Type B pancreatic cell (in vitro differentiated cells): Measurements from ENCODE around the gene NEK6. TPM values are rescaled to one million over a fixed set of nuclear protein-coding genes. Genes with fewer than 3 reads are reported as not detected.

Source experiments
- DNase-seq: peaks from one replicate; pipeline ENCODE4 v3.0.0; 2021; ENCODE audit warnings: mixed read lengths; ENCODE audit not compliant: unreplicated experiment; ENCODE audit errors: extremely low spot score
- H3K27ac Mint-ChIP-seq: 2 replicates; pipeline ENCODE4 v1.8.0; 2021; ENCODE audit warnings: mild to moderate bottlenecking, mixed read lengths
- H3K27me3 Mint-ChIP-seq: 2 replicates; pipeline ENCODE4 v1.8.0; 2021; ENCODE audit warnings: mixed read lengths
- H3K36me3 Mint-ChIP-seq: 2 replicates; pipeline ENCODE4 v1.8.0; 2021; ENCODE audit warnings: mixed read lengths
- H3K4me1 Mint-ChIP-seq: one replicate; pipeline ENCODE4 v1.8.0; 2021; ENCODE audit warnings: mixed read lengths; ENCODE audit not compliant: unreplicated experiment
- H3K4me3 Mint-ChIP-seq: 2 replicates; pipeline ENCODE4 v1.8.0; 2021; ENCODE audit warnings: mild to moderate bottlenecking, mixed read lengths
- H3K9me3 Mint-ChIP-seq: 2 replicates; pipeline ENCODE4 v1.8.0; 2021; ENCODE audit warnings: mixed read lengths
- CTCF ChIP-seq: fragments of 200-600 bp; sonication (generic); conservative IDR thresholded peaks from 2 replicates; pipeline ENCODE4 v1.5.0; 2021; ENCODE audit warnings: antibody characterized with exemption, mild to moderate bottlenecking
- total RNA-seq: library from RNA; stranded (reverse); gene quantifications from 2 replicates; pipeline ENCODE4 v1.2.1, GENCODE V29; 2021; ENCODE audit warnings: low replicate concordance

The NEK6 gene
- total RNA-seq, 1 donor from 2014 or later, result 19.3 TPM

GRCh38 chr9:124308606-124309491 is 51.1 kb downstream of the NEK6 start:
- DNase-seq, result no peak
- no peak overlapping the region for H3K27ac Mint-ChIP-seq
- H3K36me3 Mint-ChIP-seq, result peaks cover 4% of the 10 kb centered on the region
- no peaks in the 10 kb centered on the region for H3K9me3 Mint-ChIP-seq
- H3K27me3 Mint-ChIP-seq, result peaks cover 3% of the 10 kb centered on the region
- peaks cover 11% of the 10 kb centered on the region for H3K4me1 Mint-ChIP-seq
- no peak for TF ChIP-seq CTCF
- H3K4me3 Mint-ChIP-seq, result no peak overlapping the region

- Mint-ChIP-seq H3K36me3 (peaks cover 4% of the 10 kb centered on the region), H3K27me3 (peaks cover 3% of the 10 kb centered on the region), H3K4me1 (peaks cover 11% of the 10 kb centered on the region), H3K9me3 (no peaks in the 10 kb centered on the region), H3K4me3 (no peak overlapping the region), H3K27ac (no peak overlapping the region)
- no peak for TF ChIP-seq CTCF
- DNase-seq, result no peak
Measured at GRCh38 chr9:124309667-124310084, 51.9 kb downstream of the NEK6 start.

- no peak for DNase-seq
- no peak overlapping the region for H3K4me3 Mint-ChIP-seq
- no peaks in the 10 kb centered on the region for H3K27me3 Mint-ChIP-seq
- peaks cover 3% of the 10 kb centered on the region for H3K4me1 Mint-ChIP-seq
- H3K27ac Mint-ChIP-seq, result no peak overlapping the region
- no peak for TF ChIP-seq CTCF
- H3K9me3 Mint-ChIP-seq, result no peaks in the 10 kb centered on the region
- no peaks in the 10 kb centered on the region for H3K36me3 Mint-ChIP-seq
Measured at GRCh38 chr9:124311283-124311682, 53.5 kb downstream of the NEK6 start.

- no peaks in the 10 kb centered on the region for H3K27me3 Mint-ChIP-seq
- H3K36me3 Mint-ChIP-seq, result no peaks in the 10 kb centered on the region
- H3K4me3 Mint-ChIP-seq, result no peak overlapping the region
- no peak overlapping the region for H3K27ac Mint-ChIP-seq
- no peaks in the 10 kb centered on the region for H3K4me1 Mint-ChIP-seq
- DNase-seq, result no peak
- no peak for TF ChIP-seq CTCF
- no peaks in the 10 kb centered on the region for H3K9me3 Mint-ChIP-seq
Measured at GRCh38 chr9:124312290-124313265, 54.8 kb downstream of the NEK6 start.

- no peak overlapping the region for H3K27ac Mint-ChIP-seq
- H3K36me3 Mint-ChIP-seq, result no peaks in the 10 kb centered on the region
- no peak overlapping the region for H3K4me3 Mint-ChIP-seq
- no peak for DNase-seq
- no peak for TF ChIP-seq CTCF
- H3K9me3 Mint-ChIP-seq, result no peaks in the 10 kb centered on the region
- H3K4me1 Mint-ChIP-seq, result no peaks in the 10 kb centered on the region
- H3K27me3 Mint-ChIP-seq, result no peaks in the 10 kb centered on the region
Measured at GRCh38 chr9:124313940-124314339, 56.2 kb downstream of the NEK6 start.
